GM10847 (cell line): Measurements from ENCODE around the gene GLDC.

Experiments
- POLR2A ChIP-seq: IDR thresholded peaks from 2 replicates; pipeline ENCODE4 v1.6.1; 2011; ENCODE audit not compliant: insufficient read length; ENCODE audit errors: extremely low read depth

The GLDC gene

DNA sequence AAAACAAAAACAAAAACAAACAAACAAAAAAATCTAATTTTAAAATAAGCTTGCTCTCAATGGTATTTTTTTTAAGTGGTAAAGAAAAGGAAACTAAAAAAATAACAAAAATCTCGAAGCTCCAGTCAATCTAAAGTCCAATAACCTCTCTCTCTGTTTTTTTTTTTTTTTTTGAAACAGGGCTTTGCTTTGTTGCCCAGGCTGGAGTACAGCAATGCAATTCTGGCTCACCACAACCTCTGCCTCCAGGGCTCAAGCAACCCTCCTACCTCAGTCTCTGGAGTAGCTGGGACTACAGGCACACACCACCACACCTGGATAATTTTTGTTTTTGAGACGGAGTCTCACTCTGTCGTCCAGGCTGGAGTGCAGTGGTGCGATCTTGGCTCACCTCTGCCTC is 25.9 kb upstream of the GLDC start:
- TF ChIP-seq POLR2A: no peak

DNA sequence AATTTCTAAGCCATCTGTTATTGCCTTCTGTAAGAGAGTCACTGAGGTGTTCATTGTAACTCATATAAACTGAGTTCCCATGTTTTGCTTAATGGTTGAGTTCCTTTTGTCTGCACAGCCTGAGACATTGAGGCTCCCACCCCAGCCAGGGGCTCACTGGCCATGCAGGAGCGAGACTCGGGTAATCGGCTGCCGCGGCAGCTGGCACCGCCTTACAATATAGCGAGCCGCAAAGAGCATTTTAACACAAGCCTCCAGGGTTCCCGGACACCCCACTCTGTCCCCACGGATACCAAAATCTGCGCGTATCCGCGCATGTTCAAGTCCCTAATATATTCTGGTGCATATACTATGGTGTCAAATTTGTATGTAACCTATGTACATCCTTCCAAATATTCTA is 24.4 kb upstream of the GLDC start:
- no peak for TF ChIP-seq POLR2A

DNA sequence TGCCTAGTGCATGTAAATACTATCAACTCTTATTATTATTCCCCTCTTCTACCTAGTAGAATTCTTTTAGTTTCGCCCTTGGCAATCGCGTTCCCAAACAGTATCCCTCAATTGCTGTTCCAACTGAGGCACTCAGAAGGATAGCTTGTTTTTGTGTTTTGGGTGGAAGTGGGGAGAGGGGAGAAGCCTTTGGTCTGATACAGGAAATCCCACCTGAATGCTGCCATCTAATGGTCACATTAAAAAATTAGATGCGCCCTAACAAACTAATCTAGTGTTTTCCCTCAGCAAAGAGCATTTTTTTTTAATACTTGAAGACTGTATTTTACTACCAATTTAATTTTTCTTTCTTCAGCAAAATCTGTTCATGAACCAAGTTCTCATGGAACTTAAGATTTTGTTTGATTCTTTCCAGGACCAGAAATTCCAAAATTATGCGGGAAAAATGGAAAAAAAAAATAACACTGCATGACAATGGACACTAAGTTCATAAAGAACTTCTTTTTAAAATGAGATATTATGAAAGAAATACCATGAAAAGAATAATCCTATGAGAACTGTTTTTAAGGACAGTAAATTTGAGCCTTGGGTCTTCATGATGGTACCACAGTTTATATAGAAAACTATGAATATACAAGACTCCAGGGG is 22.2 kb upstream of the GLDC start:
- no peak for TF ChIP-seq POLR2A

DNA sequence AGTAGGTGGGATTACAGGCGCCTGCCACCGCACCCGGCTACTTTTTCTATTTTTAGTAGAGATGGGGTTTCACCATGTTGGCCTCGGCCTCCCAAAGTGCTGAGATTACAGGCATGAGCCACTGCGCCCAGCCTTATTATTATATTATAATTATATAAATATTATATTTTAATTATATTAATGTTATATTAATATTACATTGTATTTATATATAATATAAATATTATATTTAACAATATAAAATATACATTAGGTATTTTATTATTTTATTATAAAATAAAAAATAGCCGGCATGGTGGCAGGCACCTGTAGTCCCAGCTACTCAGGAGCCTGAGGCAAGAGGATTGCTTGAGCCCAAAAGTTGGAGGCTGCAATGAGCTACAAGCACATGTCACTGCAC is 21.6 kb upstream of the GLDC start:
- TF ChIP-seq POLR2A: no peak

DNA sequence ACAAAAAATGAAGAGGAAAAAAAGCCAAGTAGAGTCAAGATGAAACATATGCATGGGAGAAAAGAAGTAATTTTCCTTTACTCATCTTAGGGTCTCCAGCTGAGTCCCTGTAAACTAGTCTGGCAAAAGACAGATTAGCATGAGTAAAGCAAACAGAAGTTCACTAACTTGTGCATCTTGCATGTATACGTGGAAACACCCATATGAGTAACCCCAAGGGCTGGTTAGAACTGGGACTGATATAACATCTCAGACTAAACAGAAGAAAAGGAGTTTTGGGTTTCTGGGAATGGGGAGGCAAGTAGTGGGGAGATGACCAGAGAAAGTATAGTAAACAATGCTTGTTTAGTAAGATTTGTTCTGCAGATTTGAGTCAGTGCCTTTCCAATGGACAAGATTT is 20.1 kb upstream of the GLDC start:
- no peak for TF ChIP-seq POLR2A

DNA sequence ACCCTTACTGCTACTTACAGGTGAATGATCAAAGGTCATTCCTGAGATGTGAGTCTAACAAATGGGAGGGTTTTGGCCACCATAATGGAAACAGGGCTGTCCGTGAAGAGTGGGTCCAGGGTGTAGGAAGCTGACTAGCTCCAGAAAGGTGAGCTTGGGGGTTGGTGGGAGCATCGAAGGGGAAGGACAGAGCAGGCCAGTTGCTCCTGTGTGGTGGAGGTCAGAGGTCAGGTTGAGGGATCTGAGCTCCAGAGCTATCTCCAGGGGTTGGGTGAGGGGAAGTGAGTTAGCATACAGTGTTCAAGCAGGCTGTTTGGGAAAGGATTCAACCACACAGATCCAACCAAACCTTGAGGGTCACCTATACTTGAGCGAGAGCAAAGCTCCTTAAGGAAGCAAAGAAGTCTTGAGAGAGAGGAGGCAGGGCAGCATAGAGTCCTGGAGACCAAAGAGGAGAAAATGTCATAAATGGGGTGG is 18.7 kb upstream of the GLDC start:
- TF ChIP-seq POLR2A: no peak

DNA sequence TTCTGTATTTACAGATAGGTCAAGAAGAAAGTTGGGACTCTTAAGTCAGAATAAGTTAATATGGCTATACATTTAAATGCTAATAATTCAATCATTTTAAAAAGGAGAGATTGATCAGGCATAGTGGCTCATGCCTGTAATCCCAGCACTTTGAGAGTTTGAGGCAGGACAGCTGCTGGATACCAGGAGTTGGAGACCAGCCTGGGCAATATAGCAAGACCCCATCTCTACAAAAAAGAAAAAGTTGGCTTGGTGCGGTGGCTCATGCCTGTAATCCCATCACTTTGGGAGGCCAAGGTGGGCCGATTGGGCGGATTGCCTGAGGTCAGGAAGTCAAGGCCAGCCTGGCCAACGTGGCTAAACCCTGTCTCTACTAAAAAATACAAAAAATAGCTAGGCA is 15.0 kb upstream of the GLDC start:
- TF ChIP-seq POLR2A: no peak

DNA sequence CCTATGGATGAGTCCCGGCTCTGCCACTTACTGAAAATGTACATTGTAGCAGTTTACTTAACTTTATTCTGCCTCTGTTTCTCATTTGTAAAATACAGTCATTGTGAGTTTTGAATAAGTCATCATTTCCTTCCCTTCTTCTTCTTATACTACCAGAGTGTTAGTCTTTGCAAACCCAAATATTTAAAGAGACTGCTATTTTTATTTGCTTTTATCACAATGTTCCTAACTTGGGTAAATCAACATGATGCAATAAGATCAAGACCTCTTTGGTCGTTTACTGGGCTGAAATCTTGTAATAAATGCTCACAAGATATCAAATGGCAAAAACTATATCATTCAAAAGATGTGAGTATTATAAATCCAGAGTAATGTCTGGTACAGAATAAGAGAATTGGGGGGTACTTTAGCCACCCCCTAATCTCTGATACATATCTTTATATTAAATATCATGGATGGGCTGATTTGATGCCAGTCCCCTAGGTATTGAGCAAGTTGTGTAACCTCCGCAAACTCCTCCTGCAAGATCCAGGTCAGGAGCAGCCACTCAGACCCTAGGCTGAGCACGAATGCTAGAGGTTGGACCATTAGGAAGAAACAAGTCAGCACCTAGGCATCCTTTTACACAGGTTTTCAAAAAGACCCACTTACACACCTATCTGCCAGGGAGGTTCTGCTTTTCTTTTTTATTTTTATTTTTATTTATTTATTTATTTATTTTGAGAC is 13.3 kb upstream of the GLDC start:
- TF ChIP-seq POLR2A: no peak

DNA sequence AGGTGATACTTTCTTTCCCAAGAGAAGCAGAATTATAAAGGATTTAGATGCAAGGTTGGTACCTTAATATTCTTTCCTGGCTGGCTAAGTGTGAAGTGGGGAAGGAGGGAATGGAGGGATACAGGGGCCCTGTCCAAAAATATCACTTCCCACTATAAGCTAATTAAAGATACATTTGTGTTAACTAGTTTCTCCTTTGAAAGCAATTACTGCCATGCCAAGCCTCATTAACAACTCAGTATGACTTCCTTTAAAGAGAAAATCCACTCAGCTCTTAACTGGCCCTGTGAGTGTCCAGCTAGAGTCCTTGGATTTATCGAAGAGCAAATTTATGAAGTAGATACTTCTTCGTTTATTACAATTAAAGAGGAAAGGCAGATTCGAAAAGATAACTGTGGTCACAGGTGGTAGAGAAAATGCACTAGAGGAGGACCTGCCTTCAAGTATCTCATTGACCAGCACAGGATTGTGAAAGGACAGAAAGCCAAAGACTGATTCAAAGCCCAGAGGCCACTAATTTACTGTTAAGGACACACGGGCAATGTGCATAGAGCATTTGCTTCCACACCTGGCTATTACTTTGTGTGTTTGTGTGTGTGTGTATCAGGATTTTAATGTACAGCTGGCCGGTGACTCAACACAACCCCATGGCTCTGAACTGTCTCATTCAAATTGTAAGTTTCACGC is 11.2 kb upstream of the GLDC start:
- no peak for TF ChIP-seq POLR2A

DNA sequence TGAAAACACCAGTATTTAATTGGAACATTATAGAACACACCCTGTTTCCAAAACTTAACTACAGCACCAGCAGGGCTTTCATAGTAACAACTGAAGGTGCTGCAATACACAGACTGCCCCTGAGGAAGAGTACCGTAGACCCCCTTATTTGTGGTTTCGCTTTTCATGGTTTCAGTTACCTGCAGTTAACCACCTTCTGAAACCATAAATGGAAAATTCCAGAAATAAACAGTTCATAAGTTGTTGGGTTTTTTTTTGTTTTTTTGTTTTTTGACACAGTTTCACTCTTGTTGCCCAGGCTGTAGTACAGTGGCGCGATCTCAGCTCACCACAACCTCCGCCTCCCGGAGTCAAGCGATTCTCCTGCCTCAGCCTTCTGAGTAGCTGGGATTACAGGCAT is 9.5 kb upstream of the GLDC start:
- no peak for TF ChIP-seq POLR2A

DNA sequence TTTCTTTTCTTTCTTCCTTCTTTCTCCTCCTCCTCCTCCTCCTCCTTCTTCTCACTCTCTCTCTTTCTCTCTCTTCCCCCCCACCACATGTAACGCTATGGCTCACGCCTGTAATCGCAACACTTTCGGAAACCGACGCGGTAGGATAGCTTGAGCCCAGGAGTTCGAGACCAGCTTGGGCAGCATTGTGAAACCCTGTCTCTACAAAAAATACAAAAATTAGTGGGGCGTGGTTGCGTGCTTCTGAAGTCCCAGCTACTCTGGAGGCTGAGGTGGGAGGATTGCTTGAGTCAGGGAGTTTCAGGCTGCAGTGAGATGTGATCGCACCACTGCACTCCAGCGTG is 736 bp upstream of the GLDC start:
- no peak for TF ChIP-seq POLR2A

DNA sequence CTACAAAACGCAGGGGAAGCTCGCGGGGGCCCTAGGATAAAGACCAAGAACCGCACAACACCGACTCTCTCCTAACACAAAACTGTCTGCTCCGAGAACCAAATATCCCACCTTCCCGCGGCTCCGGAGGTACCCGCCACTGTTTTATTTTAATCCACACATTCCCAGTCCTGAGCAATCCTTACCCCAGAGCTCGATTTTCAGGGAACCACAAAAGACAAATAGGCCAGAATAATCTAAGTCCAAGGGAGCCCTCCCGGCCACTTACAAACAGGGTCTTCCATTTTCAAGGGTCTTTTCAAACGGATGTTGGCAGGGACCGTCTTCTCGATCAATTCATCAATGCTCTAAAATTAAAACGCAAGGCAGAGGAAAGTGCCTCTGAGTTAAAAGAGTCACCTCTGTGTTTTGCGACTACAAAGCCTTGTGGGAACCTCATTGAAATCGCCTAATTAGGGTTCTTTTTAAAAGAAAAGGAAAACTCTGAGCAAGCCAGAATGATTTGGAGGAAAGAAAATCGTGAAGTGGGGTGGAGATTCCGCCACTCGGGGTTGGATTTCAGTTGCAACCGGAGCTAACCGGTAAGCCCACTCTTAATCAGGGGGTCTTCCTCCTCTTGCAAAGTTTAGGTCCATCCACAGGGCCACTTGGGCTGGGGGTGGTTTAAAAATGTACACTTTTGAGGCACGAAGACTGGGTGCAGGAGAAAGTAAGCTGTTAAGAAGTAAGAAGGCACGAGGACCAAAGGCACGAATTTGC is 1.0 kb downstream of the GLDC start:
- TF ChIP-seq POLR2A: no peak

DNA sequence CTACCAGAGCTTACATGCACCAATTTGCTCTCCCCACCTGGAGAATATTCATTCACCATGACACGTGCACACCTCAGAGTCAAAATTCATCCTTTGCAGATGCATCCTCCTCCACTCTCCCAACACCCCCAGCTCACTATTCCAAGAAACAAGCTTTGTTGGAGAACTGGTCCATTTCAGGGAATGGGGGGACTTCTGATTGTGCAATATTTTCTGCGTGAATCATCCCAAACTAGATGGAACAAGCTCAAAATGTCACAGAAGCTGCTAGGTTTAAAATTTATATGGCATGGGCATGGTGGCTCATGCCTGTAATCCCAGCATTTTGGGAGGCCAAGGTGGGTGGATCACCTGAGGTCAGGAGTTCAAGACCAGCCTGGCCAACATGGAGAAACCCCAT is 3.6 kb downstream of the GLDC start:
- no peak for TF ChIP-seq POLR2A

DNA sequence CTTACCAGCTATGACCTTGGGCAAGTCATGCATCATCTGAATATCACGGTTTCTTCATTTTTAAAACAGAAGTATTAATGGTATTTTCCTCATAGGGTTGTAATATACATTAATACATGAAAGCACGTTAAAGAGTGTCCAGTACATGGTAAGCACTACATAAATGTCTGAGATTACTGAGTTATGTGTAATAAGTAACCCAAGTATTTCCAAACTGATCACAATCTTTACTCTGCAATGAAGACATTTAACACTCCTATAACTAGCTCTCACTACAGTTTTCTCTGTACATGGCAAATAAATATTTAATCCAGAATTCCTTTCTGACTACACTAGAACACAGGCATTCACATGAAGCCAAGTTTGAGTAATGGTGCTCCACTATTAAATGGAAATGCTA is 4.0 kb downstream of the GLDC start:
- no peak for TF ChIP-seq POLR2A

DNA sequence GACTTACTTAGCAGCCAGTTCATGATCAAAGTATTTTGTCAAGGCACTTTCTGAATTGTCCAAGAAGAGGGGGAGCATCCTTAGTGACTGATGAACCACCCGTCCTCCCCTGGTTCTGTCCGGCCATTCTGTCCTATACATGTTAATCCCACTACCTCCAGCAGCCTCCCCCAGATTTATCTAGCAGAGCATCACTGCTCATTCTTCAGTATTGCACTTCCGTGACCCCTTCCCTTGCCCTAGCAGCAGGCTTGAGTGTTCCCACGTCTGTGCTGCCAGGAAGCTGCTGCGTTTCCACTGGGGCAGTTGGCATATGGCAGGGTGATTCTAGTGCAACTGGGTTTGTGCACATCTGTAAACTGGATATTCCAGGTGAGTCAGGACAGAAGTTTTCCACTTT is 4.5 kb downstream of the GLDC start:
- TF ChIP-seq POLR2A: no peak
